GDM1 (cell line): Measurements from ENCODE around the gene CDPF1.

Experiments used
- DNase-seq: peaks from one replicate; lab custom pipeline; 2025; lab: John Stamatoyannopoulos, UW

CDPF1 gene

DNA sequence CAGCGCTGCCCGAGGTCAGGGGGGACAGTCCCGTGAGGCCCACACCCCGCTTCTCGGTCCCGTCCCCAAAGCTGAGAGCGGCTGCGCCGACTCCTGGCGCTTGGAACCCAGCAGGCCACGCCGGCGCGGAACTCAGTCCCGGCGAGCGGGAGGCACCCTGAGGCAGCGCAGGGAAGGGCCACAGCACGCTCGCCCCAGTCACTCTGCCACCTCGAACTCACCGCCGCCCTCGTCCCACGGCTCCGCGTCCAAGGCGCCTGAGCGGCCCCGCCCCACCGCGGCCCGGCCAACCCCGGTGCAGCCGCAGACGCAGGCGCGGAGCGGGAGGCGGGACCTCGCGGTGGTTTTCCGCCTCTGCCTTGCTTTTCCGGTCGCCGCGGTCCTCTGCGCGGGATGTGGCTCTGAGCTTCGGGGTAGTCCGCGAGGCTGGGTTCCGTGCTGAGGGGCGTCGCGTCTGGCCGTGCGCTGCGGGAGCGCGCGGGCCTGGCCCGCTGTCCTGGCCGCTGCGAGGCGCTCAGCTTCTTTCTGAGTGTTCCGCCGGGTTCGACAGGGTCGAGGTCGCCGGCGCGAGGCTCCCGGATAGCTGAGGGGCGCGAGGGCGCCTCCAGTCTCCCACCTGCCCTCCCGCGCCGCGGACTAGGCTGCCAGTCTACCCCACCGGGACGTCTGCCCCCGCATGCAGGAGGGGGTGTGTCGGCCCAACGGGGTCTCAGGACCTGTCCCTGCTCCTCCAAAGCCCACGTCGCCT, at the start of gene CDPF1:
CDPF1 (minus strand) TSS at position 259 of the 748 bp plus-strand sequence. CDS start 2,009 bp downstream, outside the sequence.
- peak; percentile 92 for DNase-seq

GRCh38 chr22:46299101-46299500, 49.0 kb upstream of the CDPF1 start:
- DNase-seq, result no peak

DNA sequence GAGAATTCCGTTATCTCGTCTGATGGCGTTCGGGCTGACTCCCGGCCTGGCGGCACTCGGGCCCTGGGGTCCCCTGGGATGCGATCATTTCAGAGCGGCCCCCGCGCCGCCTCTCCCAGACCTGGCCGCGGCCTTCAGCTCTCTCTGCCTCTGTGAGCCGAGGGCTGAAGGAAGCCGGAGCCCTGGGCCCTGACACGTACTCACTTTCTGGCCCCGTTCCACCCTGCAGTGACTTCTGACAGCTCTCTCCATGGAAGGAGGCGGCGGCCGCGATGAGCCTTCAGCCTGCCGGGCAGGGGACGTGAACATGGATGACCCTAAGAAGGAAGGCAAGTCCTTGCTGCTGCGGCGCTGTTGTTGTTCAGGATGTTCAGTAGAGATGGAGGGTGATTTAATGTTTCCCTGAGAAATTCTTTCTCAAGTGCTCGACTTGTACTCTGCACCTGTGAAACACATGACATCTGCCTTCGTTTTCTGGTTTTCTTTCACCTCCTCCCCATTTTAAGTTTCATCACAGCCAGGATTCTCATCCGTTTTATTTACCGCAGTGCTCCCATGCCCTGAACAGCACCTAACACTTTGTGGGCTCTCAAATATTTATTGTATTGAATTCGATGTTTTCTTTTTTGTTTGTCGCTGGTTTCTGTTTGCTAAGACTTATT, 47.2 kb upstream of the CDPF1 start:
- DNase-seq, result no peak

DNA sequence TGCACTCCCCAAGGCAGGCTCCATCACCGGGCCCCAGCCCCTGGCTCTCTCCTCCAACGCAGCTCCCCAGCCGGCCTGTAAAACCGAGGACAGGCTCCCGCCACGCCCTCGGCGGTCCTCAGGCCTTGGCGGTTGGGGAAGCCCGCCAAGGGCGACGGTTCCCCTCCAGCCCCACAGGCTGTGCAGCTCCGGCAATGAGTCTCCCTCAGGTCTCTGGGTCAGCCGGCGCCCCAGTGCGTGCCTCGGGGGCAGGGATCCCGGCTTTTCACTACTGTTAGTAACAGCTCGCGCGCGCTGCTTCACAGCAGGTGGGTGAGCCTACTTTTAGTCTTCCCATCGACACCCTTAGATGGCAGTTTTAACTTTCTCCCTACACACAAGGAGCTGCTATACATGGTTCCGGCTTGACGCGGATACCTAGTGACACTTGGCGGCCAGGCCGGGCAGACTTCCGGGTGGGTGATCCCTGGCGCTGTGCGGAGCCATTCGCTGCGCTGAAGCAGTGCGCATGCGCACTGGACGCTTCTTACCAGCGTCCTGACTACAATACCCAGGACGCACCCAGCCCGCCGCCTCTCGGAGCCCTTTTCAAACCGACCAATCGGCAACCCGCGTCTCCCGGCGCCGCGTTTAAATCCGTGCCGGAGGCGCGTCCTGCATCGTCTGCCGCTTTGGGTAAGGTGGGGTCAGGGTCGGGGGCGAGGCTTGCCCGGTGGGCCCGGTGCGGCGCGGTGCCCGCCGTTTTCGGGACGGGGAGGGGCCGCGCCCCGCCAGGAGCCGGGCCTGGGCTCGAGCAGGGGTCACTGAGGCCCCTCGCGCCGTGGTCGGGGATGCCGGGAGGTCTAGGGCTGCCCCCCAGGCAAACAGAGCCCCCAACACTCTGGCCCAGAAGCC, 46.4 kb upstream of the CDPF1 start, which contains the start of gene GTSE1:
GTSE1 (plus strand) TSS at position 614 of the 894 bp plus-strand sequence. CDS start 531 bp downstream, outside the sequence.
- DNase-seq, result peak; percentile 97

DNA sequence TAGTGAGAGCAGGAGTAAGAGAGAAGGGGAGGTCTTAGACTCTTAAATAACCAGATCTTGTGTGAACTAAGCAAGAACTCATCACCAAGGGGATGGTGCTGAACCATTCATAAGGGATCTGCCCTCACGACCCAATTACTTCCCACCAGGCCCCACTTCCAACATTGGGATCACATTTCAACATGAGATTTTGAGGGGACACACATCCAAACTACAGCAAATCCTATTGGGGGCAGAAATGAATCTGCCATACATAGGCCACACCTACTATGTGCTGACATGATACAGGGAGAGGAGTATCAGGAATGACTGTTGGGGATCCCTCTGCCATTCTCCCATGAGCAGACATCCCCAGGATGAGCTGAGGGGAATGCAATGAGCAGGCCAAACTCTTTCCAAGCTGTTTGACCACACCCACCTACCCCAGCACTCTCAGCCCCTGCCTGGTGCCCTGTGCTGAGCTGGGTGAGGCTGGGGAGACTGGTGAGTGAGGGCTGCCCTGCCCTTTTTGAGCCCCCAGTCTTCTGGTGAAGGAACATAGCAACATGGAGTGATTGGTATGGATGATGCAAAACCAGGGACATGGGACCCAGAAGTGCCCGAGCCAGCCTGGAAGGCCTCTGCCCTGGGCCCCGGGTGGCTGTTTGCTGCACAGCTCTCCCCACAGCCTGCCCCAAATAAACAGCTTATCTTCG, 45.3 kb upstream of the CDPF1 start:
- no peak for DNase-seq

GRCh38 chr22:46294784-46295183, 44.7 kb upstream of the CDPF1 start:
- no peak for DNase-seq

- DNase-seq, result peak; percentile 71
Observed at GRCh38 chr22:46293577-46294260, 43.6 kb upstream of the CDPF1 start.

- DNase-seq, result no peak
Observed at GRCh38 chr22:46292732-46293131, 42.6 kb upstream of the CDPF1 start.

GRCh38 chr22:46292173-46292572, 42.1 kb upstream of the CDPF1 start:
- DNase-seq, result no peak

- DNase-seq, result no peak
Observed at GRCh38 chr22:46290843-46291785, 41.0 kb upstream of the CDPF1 start.

DNA sequence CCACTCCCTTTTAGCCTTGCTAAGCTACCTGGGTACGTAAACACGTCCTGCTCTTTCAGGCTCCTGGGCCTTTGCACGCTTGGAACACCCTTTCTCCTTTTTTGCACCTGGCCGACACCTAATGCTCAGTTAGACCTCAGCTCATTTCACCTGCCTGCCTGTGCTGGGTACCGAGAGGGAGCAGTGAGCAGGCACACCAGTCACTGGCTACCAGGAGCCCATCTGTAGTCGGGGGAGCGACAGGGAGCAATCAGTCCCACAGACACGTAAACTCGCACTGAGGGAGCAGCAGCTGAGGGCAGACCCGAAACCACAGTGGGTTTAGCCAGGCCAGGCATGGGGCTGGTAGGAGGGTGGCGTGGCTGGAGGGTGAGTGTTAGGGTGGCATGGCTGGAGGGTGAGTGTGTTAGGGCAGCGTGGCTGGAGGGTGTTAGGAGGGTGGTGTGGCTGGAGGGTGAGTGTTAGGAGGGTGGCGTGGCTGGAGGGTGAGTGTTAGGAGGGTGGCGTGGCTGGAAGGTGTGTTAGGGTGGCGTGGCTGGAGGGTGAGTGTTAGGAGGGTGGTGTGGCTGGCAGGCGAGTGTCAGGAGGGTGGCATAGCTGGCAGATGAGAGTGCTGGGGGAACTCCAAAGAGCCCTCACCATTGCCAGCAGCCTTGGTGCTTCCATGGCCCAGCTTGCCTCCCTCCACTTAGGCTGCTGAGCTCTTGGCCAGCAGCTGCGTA, 40.2 kb upstream of the CDPF1 start:
- DNase-seq, result no peak

DNA sequence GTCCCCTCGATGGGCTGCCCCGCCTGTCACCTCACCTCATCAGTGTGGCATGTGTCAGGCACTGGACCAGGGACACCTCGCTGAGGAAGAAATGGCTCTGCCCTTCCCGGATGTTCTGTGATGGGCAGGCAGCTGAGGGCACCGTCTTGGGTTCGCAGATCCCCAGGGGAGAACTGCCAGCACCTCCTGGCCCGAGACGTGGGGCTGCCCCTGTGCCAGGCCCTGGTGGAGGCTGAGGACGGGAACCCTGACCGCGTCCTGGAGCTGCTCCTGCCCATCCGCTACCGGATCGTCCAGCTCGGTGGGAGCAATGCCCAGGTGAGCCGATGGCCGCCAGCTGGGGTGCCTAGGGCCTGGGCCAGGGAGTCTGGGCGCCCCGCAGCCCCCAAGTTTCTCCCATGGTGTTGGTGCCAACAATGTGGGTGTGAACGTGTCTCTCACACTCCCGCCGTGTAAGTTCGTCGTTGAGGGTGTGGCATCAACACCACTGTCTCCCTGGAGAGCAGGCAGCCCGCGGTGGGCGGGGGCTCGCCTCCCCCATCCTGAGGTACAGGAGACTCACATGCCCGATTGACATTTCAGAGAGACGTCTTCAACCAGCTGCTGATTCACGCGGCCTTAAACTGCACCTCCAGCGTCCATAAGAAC, 39.3 kb upstream of the CDPF1 start:
- no peak for DNase-seq

DNA sequence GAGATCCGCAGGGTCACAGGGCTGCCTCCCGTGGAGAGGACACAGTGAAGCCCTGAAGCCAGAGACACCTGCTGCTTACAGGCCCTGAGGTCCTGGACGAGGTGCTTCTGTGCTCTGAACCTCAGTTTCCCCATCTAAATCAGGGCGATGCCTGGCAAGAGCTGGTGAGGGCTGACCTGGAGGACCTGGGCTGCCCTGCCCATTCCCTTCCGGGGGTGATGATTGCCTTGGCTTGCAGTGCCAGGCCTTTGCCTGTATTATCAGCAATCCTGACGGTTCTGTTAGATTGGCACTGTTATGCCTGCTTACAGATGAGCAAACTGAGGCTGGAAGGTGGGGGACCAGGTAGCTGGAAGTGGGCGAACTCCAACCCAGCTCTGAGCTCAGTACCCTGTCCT, 38.8 kb upstream of the CDPF1 start:
- no peak for DNase-seq

DNA sequence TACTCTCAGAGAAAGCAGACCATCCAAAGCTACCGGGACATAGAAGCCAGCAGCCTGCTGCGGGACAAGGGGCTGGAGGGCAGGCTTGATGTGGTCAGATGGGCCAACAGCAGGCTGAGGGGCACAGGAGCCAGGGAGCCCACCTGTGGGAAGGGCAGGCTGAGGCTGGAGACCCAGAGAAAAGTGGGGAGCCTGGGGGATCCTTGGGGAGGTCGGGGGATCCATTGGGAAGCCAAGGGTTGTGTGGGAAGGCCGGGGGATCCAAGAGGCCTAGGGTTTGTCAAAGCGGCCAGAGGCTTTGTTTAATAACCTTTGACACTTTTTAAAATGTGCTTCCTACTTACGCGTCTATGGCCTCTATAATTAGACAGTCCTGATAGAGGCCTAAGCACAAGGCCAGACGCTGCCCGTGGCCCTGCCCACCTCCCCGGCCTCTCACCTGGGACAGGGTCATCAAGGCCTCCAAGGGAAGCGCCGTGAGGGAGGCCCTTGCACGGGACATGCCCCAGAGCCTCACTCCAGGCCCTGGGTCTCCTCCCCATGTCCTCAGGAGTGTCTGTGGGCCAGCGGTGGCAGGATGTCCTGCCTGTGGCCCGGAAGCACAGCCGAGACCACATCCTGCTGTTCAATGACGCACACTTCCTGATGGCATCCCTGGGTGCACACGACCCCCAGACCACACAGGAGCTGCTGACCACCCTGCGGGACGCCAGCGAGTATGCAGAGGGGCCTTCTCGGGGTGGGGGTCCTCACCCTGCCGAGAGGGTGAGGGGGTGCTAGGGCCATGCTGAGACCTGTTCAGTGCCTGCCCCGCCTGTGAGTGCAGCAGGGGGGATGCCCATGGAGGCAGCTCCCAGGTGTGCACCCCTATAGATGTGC, 38.0 kb upstream of the CDPF1 start:
- peak; percentile 74 for DNase-seq

DNA sequence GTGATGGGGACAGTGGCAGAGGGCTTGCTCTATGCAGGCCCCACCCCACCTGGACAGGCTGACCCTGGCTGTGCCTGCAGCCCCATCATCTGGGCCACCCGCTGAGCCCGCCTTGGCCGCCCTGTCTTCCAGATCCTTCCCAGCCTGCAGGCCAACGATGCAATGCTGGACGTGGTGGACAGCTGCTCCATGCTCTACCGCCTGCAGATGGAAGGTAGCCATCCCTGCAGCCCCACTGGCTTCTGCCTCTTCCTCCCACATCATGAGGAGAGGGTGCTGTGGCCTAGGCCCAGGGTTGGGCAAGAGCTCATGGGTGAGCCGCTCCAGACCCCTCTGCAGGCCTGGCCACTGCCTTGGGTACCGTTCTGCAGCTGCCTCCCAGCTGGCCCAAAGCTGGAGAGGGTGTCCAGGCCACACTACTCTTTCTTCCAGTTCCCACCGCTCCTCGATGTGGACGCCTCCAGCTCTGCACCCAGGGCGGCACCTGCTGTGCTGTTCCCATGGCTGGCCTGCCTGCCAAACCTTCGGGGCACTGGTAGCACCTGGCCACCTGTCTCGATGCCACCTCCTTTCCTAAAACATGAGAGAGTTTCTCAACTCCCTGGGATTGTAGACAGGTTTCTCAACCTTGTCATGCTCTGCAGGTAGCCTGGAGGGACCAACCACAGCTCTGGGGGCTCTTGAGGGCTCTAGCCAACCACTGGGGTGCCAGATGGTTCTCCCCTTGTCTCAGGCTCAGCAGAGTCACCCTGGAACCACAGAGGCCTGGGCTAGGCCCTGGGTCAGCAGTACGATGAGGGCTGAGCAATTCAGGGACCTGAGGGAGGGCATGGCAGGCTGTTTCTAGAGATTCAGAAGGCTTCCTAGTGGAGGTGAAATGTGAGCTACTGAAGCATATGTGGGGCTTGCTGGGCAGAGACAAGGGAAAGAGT, 37.1 kb upstream of the CDPF1 start:
- DNase-seq, result no peak

DNA sequence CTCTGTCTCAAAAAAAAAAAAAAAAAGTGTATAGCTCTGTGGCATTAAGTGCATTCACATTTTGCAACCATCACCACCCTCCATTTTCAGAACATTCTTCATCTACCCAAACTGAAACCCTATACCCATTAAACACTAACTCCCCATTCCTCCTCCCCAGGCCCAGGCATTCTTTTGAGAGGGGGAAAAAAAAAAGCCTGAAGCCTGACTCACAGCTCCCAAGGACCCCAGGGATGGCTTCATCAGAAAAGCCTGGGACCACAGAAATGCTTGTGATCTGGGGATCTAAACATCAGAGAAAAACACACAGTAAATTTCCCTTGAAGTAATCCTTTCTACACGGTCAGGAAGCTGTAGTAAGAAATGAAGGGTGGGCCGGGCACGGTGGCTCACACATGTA, 35.9 kb upstream of the CDPF1 start:
- no peak for DNase-seq
